Mucosa of rectum (tissue), 2 donors: ENCODE results near the gene TBC1D24.
"Not testable (repeated sequence)": the region's sequence is repeated elsewhere in the genome, so short reads cannot be mapped to it uniquely, and the experiment has no call there.

Experiments used
- H3K27ac ChIP-seq, 2 donors: one replicate each; pipeline ENCODE4 v1.7.0; 2013; ENCODE audit warnings: inconsistent platforms in 2 of 2, low read depth in 2 of 2, low read length in 2 of 2
- H3K27me3 ChIP-seq, 2 donors: one replicate each; pipeline ENCODE4 v1.7.0; 2013; ENCODE audit warnings: low read length in 2 of 2; ENCODE audit not compliant: control insufficient read depth in 2 of 2, insufficient read depth in 2 of 2
- H3K36me3 ChIP-seq, 2 donors: one replicate each; pipeline ENCODE4 v1.7.0; 2013; ENCODE audit warnings: low read length in 2 of 2; ENCODE audit not compliant: control insufficient read depth in 2 of 2, insufficient read depth in 2 of 2
- H3K4me1 ChIP-seq, 2 donors: one replicate each; pipeline ENCODE4 v1.7.0; 2013; ENCODE audit warnings: low read length in 2 of 2, mild to moderate bottlenecking in 1 of 2; ENCODE audit not compliant: control insufficient read depth in 2 of 2, insufficient read depth in 2 of 2
- H3K4me3 ChIP-seq, 2 donors: one replicate each; pipeline ENCODE4 v1.7.0; 2013; ENCODE audit warnings: low read length in 2 of 2
- H3K9ac ChIP-seq, 2 donors: one replicate each; pipeline ENCODE4 v1.7.0; 2013; ENCODE audit warnings: low read length in 2 of 2, low read depth in 1 of 2, mild to moderate bottlenecking in 1 of 2
- H3K9me3 ChIP-seq, 2 donors: one replicate each; pipeline ENCODE4 v1.7.0; 2013; ENCODE audit warnings: low read length in 2 of 2; ENCODE audit not compliant: control insufficient read depth in 2 of 2
- donor health status: healthy.
- donor health status: Normal muscosa, but diverticular disease.

TBC1D24 gene

DNA sequence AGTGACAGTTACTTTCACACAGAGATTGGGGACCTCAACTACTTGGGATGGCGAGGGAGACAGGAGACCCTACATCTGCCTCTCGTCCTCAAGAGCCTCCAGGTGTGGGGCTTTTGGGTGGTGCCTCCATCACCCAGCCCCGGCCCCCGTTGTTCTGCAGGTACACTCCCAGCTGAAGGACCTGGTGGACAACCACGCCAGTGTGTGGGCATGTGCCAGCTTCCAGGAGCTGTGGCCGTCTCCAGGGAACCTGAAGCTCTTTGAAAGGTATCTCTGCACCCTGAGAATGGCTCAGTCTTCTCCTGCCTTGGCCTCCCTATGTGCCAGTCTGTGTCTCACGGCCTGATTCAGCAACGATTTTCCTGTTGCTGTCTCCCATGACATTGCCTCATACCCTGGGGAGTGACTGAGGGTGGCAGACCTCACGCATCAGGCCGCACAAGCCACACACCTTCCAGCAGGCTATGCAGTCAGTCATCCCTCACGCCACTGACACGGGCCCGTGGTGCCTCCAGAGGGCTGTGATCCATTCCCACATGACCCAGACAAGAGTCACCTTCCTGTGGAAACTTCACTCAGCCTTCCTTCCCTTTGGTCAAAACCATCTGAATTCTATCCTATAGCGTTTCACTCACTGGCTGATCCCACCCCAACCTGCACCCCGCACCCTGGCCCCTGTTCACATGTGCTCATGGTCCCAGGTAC is 42.0 kb upstream of the TBC1D24 start:
- no peaks in the 10 kb centered on the region for H3K9me3 ChIP-seq
- H3K9ac ChIP-seq: no peak overlapping the region
- no peak overlapping the region for H3K4me3 ChIP-seq
- peaks cover 3 to 11% of the 10 kb centered on the region in 2 donors for H3K36me3 ChIP-seq
- no peak overlapping the region for H3K27ac ChIP-seq
- no peaks in the 10 kb centered on the region for H3K27me3 ChIP-seq
- peaks cover 12 to 17% of the 10 kb centered on the region in 2 donors for H3K4me1 ChIP-seq

DNA sequence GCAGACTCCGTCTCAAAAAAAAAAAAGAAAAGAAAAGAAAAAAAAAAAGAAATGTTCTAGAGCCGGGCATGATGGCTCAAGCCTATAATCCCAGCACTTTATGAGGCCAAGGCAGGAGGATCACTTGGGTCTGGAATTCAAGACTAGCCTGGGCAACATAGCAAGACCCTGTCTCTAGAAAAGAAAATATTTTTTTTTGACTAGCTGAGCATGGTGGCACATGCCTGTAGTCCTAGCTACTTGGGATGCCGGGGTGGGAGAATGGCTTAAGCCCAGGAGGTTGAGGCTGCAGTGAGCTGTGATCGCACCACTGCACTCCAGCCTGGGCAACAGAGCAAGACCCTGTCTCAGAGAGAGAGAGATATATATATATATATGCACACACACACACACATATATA is 39.7 kb upstream of the TBC1D24 start:
- H3K27ac ChIP-seq, H3K9ac ChIP-seq, H3K9me3 ChIP-seq, H3K4me1 ChIP-seq, H3K27me3 ChIP-seq, H3K4me3 ChIP-seq: not testable (repeated sequence)
- H3K36me3 ChIP-seq: peaks cover 3 to 11% of the 10 kb centered on the region in 2 donors

DNA sequence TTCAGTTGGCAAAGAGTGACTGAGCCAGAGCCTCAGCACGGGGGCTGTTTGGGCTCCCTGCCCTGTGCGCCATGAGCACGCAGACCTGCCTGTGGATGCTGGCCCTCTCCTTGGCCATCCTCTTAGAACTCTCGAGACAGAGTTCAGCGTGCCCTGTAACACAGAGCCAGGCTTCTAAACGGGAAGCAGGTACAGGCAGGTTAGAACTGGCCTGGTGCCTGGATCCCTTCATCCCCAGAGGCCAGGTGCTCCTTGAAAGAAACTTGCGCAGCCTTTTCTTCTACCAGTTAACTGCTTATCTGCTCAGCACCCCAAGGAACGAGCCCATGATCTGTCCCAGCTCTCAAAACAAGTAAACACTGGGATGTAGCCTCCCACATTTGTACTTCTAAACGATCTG is 38.8 kb upstream of the TBC1D24 start:
- H3K9ac ChIP-seq: no peak overlapping the region
- H3K4me1 ChIP-seq: no peaks in the 10 kb centered on the region
- no peak overlapping the region for H3K4me3 ChIP-seq
- no peak overlapping the region for H3K27ac ChIP-seq
- H3K9me3 ChIP-seq: no peaks in the 10 kb centered on the region
- H3K36me3 ChIP-seq: peaks cover 3 to 11% of the 10 kb centered on the region in 2 donors
- no peaks in the 10 kb centered on the region for H3K27me3 ChIP-seq

DNA sequence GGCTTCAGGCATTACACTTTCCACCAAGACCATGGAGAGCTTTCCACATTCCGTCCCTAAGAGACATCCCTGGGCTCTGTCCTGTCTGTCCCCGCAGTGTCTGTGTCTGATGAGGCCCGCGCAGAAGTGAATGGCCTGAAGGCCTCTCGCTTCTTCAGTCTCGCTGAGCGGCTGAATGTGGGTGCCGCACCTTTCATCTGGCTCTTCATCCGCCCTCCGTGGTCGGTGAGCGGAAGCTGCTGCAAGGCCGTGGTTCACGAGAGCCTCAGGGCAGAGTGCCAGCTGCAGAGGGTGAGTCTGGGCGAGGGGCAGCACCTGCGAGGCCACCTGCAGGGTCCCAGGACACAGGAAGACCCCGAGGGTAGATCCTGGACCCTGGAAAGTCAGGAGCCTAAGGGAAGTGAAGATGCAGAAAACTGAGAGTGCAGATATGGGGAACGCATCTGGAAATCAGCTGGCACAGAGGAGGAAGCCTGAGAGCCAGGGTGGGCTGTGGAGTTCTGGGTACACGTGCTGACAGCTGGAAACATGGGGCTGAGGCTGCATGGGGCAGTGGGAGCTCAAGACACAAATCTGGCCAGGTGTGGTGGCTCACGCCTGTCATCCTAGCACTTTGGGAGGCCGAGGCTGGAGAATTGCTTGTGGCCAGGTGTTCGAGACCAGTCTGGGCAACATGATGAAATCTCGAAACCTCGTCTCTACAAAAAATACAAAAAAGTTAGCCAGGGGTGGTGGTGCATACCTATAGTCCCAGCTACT is 37.7 kb upstream of the TBC1D24 start:
- no peaks in the 10 kb centered on the region for H3K4me1 ChIP-seq
- H3K27me3 ChIP-seq: no peaks in the 10 kb centered on the region
- no peak overlapping the region for H3K4me3 ChIP-seq
- no peak overlapping the region for H3K27ac ChIP-seq
- no peaks in the 10 kb centered on the region for H3K9me3 ChIP-seq
- peaks cover 3 to 11% of the 10 kb centered on the region in 2 donors for H3K36me3 ChIP-seq
- no peak overlapping the region for H3K9ac ChIP-seq

DNA sequence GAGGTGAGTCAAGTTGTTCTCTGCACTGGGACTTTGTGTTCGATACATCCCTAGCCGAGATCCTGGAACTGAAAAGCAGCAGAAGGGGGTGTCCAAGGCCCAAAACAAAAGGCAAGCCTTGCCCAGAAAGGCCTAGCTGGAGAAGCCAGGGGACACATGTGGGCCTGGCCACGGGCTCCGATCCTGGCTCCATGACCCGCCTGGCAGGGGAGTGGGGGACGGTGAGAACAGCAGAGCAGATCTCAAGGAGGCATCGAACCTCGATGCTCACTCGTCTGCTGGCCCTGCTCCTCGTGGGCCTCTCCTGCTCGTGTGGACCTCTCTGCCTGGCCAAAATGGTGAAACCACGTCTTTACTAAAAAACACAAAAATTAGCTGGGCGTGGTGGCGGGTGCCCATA is 36.8 kb upstream of the TBC1D24 start:
- no peak overlapping the region for H3K9ac ChIP-seq
- H3K36me3 ChIP-seq: peaks cover 0 to 11% of the 10 kb centered on the region in 2 donors
- no peaks in the 10 kb centered on the region for H3K9me3 ChIP-seq
- no peak overlapping the region for H3K4me3 ChIP-seq
- no peaks in the 10 kb centered on the region for H3K4me1 ChIP-seq
- no peak overlapping the region for H3K27ac ChIP-seq
- H3K27me3 ChIP-seq: no peaks in the 10 kb centered on the region

DNA sequence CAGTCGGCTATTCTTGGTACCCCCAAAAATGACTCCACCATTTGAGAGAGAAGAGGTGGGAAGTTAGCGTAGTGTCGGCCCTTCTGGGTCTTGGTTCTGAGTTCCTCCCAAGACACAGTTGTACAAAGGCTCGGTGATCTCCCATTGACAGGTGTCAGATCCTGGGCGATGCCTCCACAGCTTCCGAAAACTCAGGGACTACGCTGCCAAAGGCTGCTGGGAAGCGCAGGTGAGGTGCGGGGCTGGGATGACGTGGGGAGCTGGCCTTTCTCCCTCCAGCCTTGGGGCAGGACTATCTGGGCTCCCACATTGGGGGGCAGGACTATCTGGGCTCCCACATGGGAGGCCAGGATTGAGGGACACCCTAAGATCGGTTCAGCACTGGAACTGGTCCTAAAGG is 35.3 kb upstream of the TBC1D24 start:
- Histone ChIP-seq H3K4me3 (no peak overlapping the region), H3K36me3 (peaks cover 0 to 13% of the 10 kb centered on the region in 2 donors), H3K27ac (no peak overlapping the region), H3K4me1 (no peaks in the 10 kb centered on the region), H3K9ac (no peak overlapping the region), H3K27me3 (no peaks in the 10 kb centered on the region), H3K9me3 (no peaks in the 10 kb centered on the region)

DNA sequence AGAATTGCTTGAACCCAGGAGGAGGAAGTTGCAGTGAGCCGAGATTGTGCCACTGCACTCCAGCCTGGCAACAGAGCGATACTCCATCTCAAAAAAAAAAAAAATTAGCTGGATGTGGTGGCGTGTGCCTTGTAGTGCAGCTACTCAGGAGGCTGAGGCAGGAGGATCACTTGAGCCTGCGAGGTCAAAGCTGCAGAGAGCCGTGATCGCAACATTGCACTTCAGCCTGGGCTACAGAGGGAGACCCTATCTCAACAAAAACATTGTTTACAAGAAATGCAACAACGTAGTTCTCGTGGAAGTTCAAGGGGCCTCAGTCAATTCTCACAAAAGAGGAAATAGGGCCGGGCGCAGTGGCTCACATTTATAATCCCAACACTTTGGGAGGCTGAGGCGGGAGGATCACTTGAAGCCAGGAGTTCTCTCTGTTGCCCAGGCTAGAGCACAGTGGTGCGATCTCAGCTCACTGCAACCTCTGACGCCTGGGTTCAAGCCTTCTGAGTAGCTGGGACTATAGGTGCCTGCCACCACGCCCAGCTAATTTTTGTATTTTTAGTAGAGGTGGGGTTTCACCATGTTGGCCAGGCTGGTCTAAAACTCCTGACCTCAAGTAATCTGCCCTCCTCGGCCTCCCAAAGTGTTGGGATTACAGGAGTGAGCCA is 33.7 kb upstream of the TBC1D24 start:
- H3K4me3 ChIP-seq, H3K27me3 ChIP-seq, H3K9ac ChIP-seq, H3K27ac ChIP-seq, H3K4me1 ChIP-seq, H3K9me3 ChIP-seq: not testable (repeated sequence)
- H3K36me3 ChIP-seq: peaks cover 5 to 14% of the 10 kb centered on the region in 2 donors

DNA sequence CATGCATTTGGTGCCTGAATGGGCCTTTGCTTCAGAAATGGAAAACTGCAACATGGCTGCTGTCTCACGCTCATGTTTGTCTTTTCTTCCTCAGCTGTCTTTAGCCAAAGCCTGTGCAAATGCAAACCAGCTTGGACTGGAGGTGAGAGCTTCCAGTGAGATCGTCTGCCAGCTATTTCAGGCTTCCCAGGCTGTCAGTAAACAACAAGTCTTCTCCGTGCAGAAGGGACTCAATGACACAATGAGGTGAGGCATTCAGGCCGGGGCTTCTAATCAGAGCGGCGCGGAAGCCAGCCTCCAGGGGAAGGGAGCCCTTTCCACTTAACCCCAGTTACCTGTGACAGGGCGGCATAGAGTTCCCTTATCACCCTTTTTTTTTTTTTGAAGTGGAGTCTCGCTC is 31.4 kb upstream of the TBC1D24 start:
- Histone ChIP-seq H3K9me3 (no peaks in the 10 kb centered on the region), H3K9ac (no peak overlapping the region), H3K4me1 (no peaks in the 10 kb centered on the region), H3K27me3 (no peaks in the 10 kb centered on the region), H3K4me3 (no peak overlapping the region), H3K27ac (no peak overlapping the region), H3K36me3 (peaks cover 10 to 20% of the 10 kb centered on the region in 2 donors)

DNA sequence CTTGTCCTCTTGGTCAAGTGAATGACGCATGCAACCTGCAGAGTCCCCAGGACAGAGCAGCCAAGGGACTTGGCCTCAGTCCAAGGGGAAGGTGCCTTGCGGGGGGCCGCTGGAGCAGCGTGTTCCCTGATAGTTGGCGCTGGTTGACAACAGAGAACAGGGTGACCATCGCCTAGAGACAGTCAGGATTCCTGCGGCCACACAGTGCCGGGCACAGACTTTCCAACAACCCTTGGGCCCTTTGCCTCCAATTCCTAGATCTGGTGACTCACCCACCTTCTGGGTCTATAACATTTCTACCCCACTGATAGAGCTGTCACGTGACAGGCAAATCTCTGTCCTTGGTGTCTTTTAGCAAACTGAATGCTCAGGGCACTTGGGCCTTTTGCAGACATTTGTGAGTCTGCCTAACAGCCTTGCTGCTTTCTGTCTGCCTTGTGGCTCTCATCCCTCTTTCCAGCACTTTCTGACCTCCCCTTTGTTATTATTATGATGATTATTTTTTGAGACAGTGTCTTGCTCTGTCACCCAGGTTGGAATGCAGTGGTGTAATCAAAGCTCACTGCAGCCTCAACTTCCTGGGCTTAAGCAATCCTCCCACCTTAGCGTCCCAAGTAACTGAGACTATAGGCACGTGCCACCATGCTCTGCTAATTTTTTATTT is 26.9 kb upstream of the TBC1D24 start:
- H3K27me3 ChIP-seq: no peaks in the 10 kb centered on the region
- no peaks in the 10 kb centered on the region for H3K4me1 ChIP-seq
- no peaks in the 10 kb centered on the region for H3K9me3 ChIP-seq
- H3K4me3 ChIP-seq: no peak overlapping the region
- no peak overlapping the region for H3K9ac ChIP-seq
- no peak overlapping the region for H3K27ac ChIP-seq
- peaks cover 10 to 34% of the 10 kb centered on the region in 2 donors for H3K36me3 ChIP-seq

DNA sequence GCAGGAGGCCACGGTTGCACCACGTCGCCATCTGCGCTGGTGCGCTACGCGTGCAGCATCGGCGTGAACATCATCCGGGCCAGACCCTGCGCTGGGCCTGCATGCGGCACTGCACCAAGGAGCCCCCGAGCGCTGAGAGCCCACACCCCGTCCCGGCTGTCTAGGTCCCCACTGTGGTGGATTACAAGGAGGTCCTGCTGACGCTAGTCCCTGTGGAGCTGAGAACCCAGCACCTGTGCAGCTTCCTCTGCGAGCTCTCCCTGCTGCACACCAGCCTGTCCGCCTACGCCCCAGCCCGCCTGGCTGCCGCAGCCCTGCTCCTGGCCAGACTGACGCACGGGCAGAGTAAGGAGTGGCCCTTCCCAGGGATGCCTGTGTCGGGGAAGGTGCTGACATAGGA is 25.8 kb upstream of the TBC1D24 start:
- Histone ChIP-seq H3K27me3 (no peaks in the 10 kb centered on the region), H3K4me3 (no peak overlapping the region), H3K27ac (no peak overlapping the region), H3K9ac (no peak overlapping the region), H3K4me1 (no peaks in the 10 kb centered on the region), H3K36me3 (peaks cover 13 to 32% of the 10 kb centered on the region in 2 donors), H3K9me3 (no peaks in the 10 kb centered on the region)
